ENCODE measurements around the gene ATP5MG.
"Not testable (repeated sequence)": the region's sequence is repeated elsewhere in the genome, so short reads cannot be mapped to it uniquely, and the experiment has no call there.

Gene ATP5MG

GRCh38 chr11:118406599-118407166 is 5.3 kb downstream of the ATP5MG start:
- no peak overlapping the region for H3K27ac ChIP-seq (ENCODE audit: low read length)
- WGBS (ENCODE audit: insufficient coverage, insufficient read length): no CpG with 5 or more reads among the region's 7 CpGs
- peaks cover 7% of the 10 kb centered on the region; the same call in 1 of the 2 replicates for H3K36me3 ChIP-seq (ENCODE audit: control insufficient read depth, insufficient read depth, low read length)
- no peaks in the 10 kb centered on the region for H3K4me1 ChIP-seq (ENCODE audit: control insufficient read depth, insufficient read depth, low read length)
- H3K9me3 ChIP-seq (ENCODE audit: control insufficient read depth, insufficient read depth, low read length): no peaks in the 10 kb centered on the region
- DNase-seq (ENCODE audit: low read depth, low spot score): no peak
- no peaks in the 10 kb centered on the region for H3K27me3 ChIP-seq (ENCODE audit: control insufficient read depth, insufficient read depth, low read length)
- no peak overlapping the region for H3K4me3 ChIP-seq (ENCODE audit: low read length)

GRCh38 chr11:118410055-118410745 is 8.8 kb downstream of the ATP5MG start:
- WGBS (ENCODE audit: insufficient coverage, insufficient read length): no CpG with 5 or more reads among the region's 7 CpGs
- Histone ChIP-seq H3K27ac (ENCODE audit: low read length) (no peak overlapping the region), H3K4me1 (ENCODE audit: control insufficient read depth, insufficient read depth, low read length) (no peaks in the 10 kb centered on the region)

GRCh38 chr11:118411530-118411929 is 10.1 kb downstream of the ATP5MG start:
- H3K27ac ChIP-seq (ENCODE audit: low read length): no peak overlapping the region
- H3K9me3 ChIP-seq (ENCODE audit: control insufficient read depth, insufficient read depth, low read length): no peaks in the 10 kb centered on the region
- H3K4me1 ChIP-seq (ENCODE audit: control insufficient read depth, insufficient read depth, low read length): no peaks in the 10 kb centered on the region

More at GRCh38 chr11:118410055-118410745, 8.8 kb downstream of the ATP5MG start:
- Histone ChIP-seq H3K9me3 (ENCODE audit: control insufficient read depth, insufficient read depth, low read length) (no peaks in the 10 kb centered on the region), H3K4me3 (ENCODE audit: low read length) (no peak overlapping the region), H3K36me3 (ENCODE audit: control insufficient read depth, insufficient read depth, low read length) (peaks cover 7% of the 10 kb centered on the region; the same call in 1 of the 2 replicates), H3K27me3 (ENCODE audit: control insufficient read depth, insufficient read depth, low read length) (no peaks in the 10 kb centered on the region)
- DNase-seq (ENCODE audit: low read depth, low spot score): no peak

GRCh38 chr11:118412921-118413320 is 11.5 kb downstream of the ATP5MG start:
- no peaks in the 10 kb centered on the region for H3K27me3 ChIP-seq (ENCODE audit: control insufficient read depth, insufficient read depth, low read length)
- H3K4me3 ChIP-seq (ENCODE audit: low read length): no peak overlapping the region
- H3K27ac ChIP-seq (ENCODE audit: low read length): no peak overlapping the region
- no peaks in the 10 kb centered on the region for H3K4me1 ChIP-seq (ENCODE audit: control insufficient read depth, insufficient read depth, low read length)
- DNase-seq (ENCODE audit: low read depth, low spot score): no peak
- H3K36me3 ChIP-seq (ENCODE audit: control insufficient read depth, insufficient read depth, low read length): no peaks in the 10 kb centered on the region
- no CpG with 5 or more reads among the region's 1 CpG for WGBS (ENCODE audit: insufficient coverage, insufficient read length)
- H3K9me3 ChIP-seq (ENCODE audit: control insufficient read depth, insufficient read depth, low read length): no peaks in the 10 kb centered on the region

More at GRCh38 chr11:118411530-118411929, 10.1 kb downstream of the ATP5MG start:
- peaks cover 6% of the 10 kb centered on the region; the same call in 1 of the 2 replicates for H3K36me3 ChIP-seq (ENCODE audit: control insufficient read depth, insufficient read depth, low read length)
- no CpG with 5 or more reads among the region's 4 CpGs for WGBS (ENCODE audit: insufficient coverage, insufficient read length)
- H3K4me3 ChIP-seq (ENCODE audit: low read length): no peak overlapping the region
- no peak for DNase-seq (ENCODE audit: low read depth, low spot score)
- H3K27me3 ChIP-seq (ENCODE audit: control insufficient read depth, insufficient read depth, low read length): no peaks in the 10 kb centered on the region

GRCh38 chr11:118415062-118415738 is 13.8 kb downstream of the ATP5MG start:
- H3K4me3 ChIP-seq (ENCODE audit: low read length): no peak overlapping the region
- H3K36me3 ChIP-seq (ENCODE audit: control insufficient read depth, insufficient read depth, low read length): no peaks in the 10 kb centered on the region
- no peak for DNase-seq (ENCODE audit: low read depth, low spot score)
- H3K27me3 ChIP-seq (ENCODE audit: control insufficient read depth, insufficient read depth, low read length): no peaks in the 10 kb centered on the region
- H3K27ac ChIP-seq (ENCODE audit: low read length): no peak overlapping the region
- WGBS (ENCODE audit: insufficient coverage, insufficient read length): 100% methylated on average over 1 of the region's 8 CpGs
- no peaks in the 10 kb centered on the region for H3K9me3 ChIP-seq (ENCODE audit: control insufficient read depth, insufficient read depth, low read length)
- H3K4me1 ChIP-seq (ENCODE audit: control insufficient read depth, insufficient read depth, low read length): no peaks in the 10 kb centered on the region

- H3K4me3 ChIP-seq (ENCODE audit: low read length): no peak overlapping the region
These were observed 14.3 kb downstream of the ATP5MG start for GRCh38 chr11:118415739-118416068.

GRCh38 chr11:118416900-118417299 is 15.5 kb downstream of the ATP5MG start:
- not testable (repeated sequence) for DNase-seq (ENCODE audit: low read depth, low spot score); H3K27me3 ChIP-seq (ENCODE audit: control insufficient read depth, insufficient read depth, low read length); H3K4me1 ChIP-seq (ENCODE audit: control insufficient read depth, insufficient read depth, low read length); H3K9me3 ChIP-seq (ENCODE audit: control insufficient read depth, insufficient read depth, low read length); H3K27ac ChIP-seq (ENCODE audit: low read length); H3K36me3 ChIP-seq (ENCODE audit: control insufficient read depth, insufficient read depth, low read length); H3K4me3 ChIP-seq (ENCODE audit: low read length)

More at GRCh38 chr11:118415739-118416068, 14.3 kb downstream of the ATP5MG start:
- no peak for DNase-seq (ENCODE audit: low read depth, low spot score)
- H3K4me1 ChIP-seq (ENCODE audit: control insufficient read depth, insufficient read depth, low read length): no peaks in the 10 kb centered on the region
- no peaks in the 10 kb centered on the region for H3K36me3 ChIP-seq (ENCODE audit: control insufficient read depth, insufficient read depth, low read length)
- H3K9me3 ChIP-seq (ENCODE audit: control insufficient read depth, insufficient read depth, low read length): no peaks in the 10 kb centered on the region
- H3K27me3 ChIP-seq (ENCODE audit: control insufficient read depth, insufficient read depth, low read length): no peaks in the 10 kb centered on the region
- H3K27ac ChIP-seq (ENCODE audit: low read length): no peak overlapping the region

- H3K4me3 ChIP-seq (ENCODE audit: low read length): no peak overlapping the region
- H3K27ac ChIP-seq (ENCODE audit: low read length): no peak overlapping the region
- no peaks in the 10 kb centered on the region for H3K27me3 ChIP-seq (ENCODE audit: control insufficient read depth, insufficient read depth, low read length)
- DNase-seq (ENCODE audit: low read depth, low spot score): no peak
- no peaks in the 10 kb centered on the region for H3K4me1 ChIP-seq (ENCODE audit: control insufficient read depth, insufficient read depth, low read length)
- no peaks in the 10 kb centered on the region for H3K9me3 ChIP-seq (ENCODE audit: control insufficient read depth, insufficient read depth, low read length)
- no CpG with 5 or more reads among the region's 4 CpGs for WGBS (ENCODE audit: insufficient coverage, insufficient read length)
- no peaks in the 10 kb centered on the region for H3K36me3 ChIP-seq (ENCODE audit: control insufficient read depth, insufficient read depth, low read length)
These were observed 16.4 kb downstream of the ATP5MG start for GRCh38 chr11:118417801-118418200.

- Histone ChIP-seq H3K4me1 (ENCODE audit: control insufficient read depth, insufficient read depth, low read length) (no peaks in the 10 kb centered on the region), H3K27ac (ENCODE audit: low read length) (no peak overlapping the region), H3K9me3 (ENCODE audit: control insufficient read depth, insufficient read depth, low read length) (no peaks in the 10 kb centered on the region), H3K4me3 (ENCODE audit: low read length) (no peak overlapping the region), H3K27me3 (ENCODE audit: control insufficient read depth, insufficient read depth, low read length) (no peaks in the 10 kb centered on the region), H3K36me3 (ENCODE audit: control insufficient read depth, insufficient read depth, low read length) (no peaks in the 10 kb centered on the region)
- no CpG with 5 or more reads among the region's 5 CpGs for WGBS (ENCODE audit: insufficient coverage, insufficient read length)
- DNase-seq (ENCODE audit: low read depth, low spot score): no peak
These were observed 17.4 kb downstream of the ATP5MG start for GRCh38 chr11:118418766-118419165.

- H3K4me1 ChIP-seq (ENCODE audit: control insufficient read depth, insufficient read depth, low read length): no peaks in the 10 kb centered on the region
- H3K27ac ChIP-seq (ENCODE audit: low read length): no peak overlapping the region
- no peak overlapping the region for H3K4me3 ChIP-seq (ENCODE audit: low read length)
- H3K36me3 ChIP-seq (ENCODE audit: control insufficient read depth, insufficient read depth, low read length): no peaks in the 10 kb centered on the region
- no CpG with 5 or more reads among the region's 1 CpG for WGBS (ENCODE audit: insufficient coverage, insufficient read length)
- H3K9me3 ChIP-seq (ENCODE audit: control insufficient read depth, insufficient read depth, low read length): no peaks in the 10 kb centered on the region
- no peak for DNase-seq (ENCODE audit: low read depth, low spot score)
- no peaks in the 10 kb centered on the region for H3K27me3 ChIP-seq (ENCODE audit: control insufficient read depth, insufficient read depth, low read length)
These were observed 26.3 kb downstream of the ATP5MG start for GRCh38 chr11:118427707-118428106.
